Measurements from ENCODE around the gene MYF6. TPM values are rescaled to one million over a fixed set of nuclear protein-coding genes. Genes with fewer than 3 reads are reported as not detected.

MYF6 gene
- polyA plus RNA-seq, 12 donors, result 39.5 to 122 (median 87.7) TPM; not detected in 1

GRCh38 chr12:80702889-80703805 lies 4.3 kb upstream of the MYF6 start:
- DNase-seq, result no peak

GRCh38 chr12:80704420-80704819 lies 3.0 kb upstream of the MYF6 start:
- no peak for DNase-seq

GRCh38 chr12:80707830-80708258 lies 410 bp downstream of the MYF6 start:
- no peak for DNase-seq

GRCh38 chr12:80708259-80708974 lies 983 bp downstream of the MYF6 start:
- DNase-seq, result no peak

GRCh38 chr12:80708975-80709328 lies 1.5 kb downstream of the MYF6 start:
- no peak for DNase-seq

- no peak for DNase-seq
Observed at GRCh38 chr12:80709811-80710726, 2.6 kb downstream of the MYF6 start.

GRCh38 chr12:80710727-80711449 lies 3.5 kb downstream of the MYF6 start:
- DNase-seq, result no peak

GRCh38 chr12:80711866-80712265 lies 4.4 kb downstream of the MYF6 start:
- no peak for DNase-seq

GRCh38 chr12:80712866-80713265 lies 5.4 kb downstream of the MYF6 start:
- no peak for DNase-seq

- DNase-seq, result no peak
Observed at GRCh38 chr12:80713419-80713818, 6.0 kb downstream of the MYF6 start.

GRCh38 chr12:80714055-80714454 lies 6.6 kb downstream of the MYF6 start:
- DNase-seq, result no peak

GRCh38 chr12:80714846-80715245 lies 7.4 kb downstream of the MYF6 start:
- no peak for DNase-seq

GRCh38 chr12:80715713-80716249 lies 8.3 kb downstream of the MYF6 start:
- no peak for DNase-seq

GRCh38 chr12:80716696-80717469 lies 9.4 kb downstream of the MYF6 start, which contains the start of gene MYF5:
MYF5 (plus strand) TSS chr12:80716912; CDS start chr12:80717064, 152 bp downstream.
- no peak for DNase-seq

GRCh38 chr12:80717856-80718255 lies 10.4 kb downstream of the MYF6 start:
- no peak for DNase-seq

GRCh38 chr12:80720516-80720915 lies 13.1 kb downstream of the MYF6 start:
- DNase-seq, result no peak

GRCh38 chr12:80721326-80721725 lies 13.9 kb downstream of the MYF6 start:
- no peak for DNase-seq

GRCh38 chr12:80745851-80746505 lies 38.5 kb downstream of the MYF6 start:
- peak; percentile 14 for DNase-seq

GRCh38 chr12:80747800-80748199 lies 40.4 kb downstream of the MYF6 start:
- no peak for DNase-seq

Data from muscle of arm (tissue), 12 donors.